GM12878 (cell line): ENCODE measurements around the gene PTEN. TPM values are rescaled to one million over a fixed set of nuclear protein-coding genes. Genes with fewer than 3 reads are reported as not detected.

ENCODE experiments used
- BACH1 ChIP-seq: fragments of 450-650 bp; IDR thresholded peaks from 2 replicates; pipeline ENCODE4 v1.6.1; 2017; ENCODE audit warnings: mild to moderate bottlenecking, borderline replicate concordance
- BCL3 ChIP-seq: IDR thresholded peaks from 2 replicates; pipeline ENCODE4 v1.6.1; 2011; ENCODE audit warnings: borderline replicate concordance, low read depth, mild to moderate bottlenecking, moderate library complexity, low read length; ENCODE audit not compliant: insufficient read depth, poor library complexity, severe bottlenecking
- E2F4 ChIP-seq: IDR thresholded peaks from 2 replicates; pipeline ENCODE4 v1.6.1; 2012; ENCODE audit warnings: low read depth, low read length, improper control_type of control experiment
- E4F1 ChIP-seq: fragments of 450-650 bp; IDR thresholded peaks from 2 replicates; pipeline ENCODE4 v1.6.1; 2018; ENCODE audit warnings: borderline replicate concordance, mild to moderate bottlenecking; ENCODE audit not compliant: partially characterized antibody
- HCFC1 ChIP-seq: fragments of 150-350 bp; IDR thresholded peaks from 2 replicates; pipeline ENCODE4 v1.6.1; 2014; ENCODE audit warnings: low read length
- IKZF2 ChIP-seq, 2 experiments: fragments of 450-650 bp; IDR thresholded peaks; 2 replicates each; pipeline ENCODE4 v1.6.1; 2017; ENCODE audit warnings: mild to moderate bottlenecking in 2 of 2, moderate library complexity in 2 of 2
- JUNB ChIP-seq: IDR thresholded peaks from 2 replicates; pipeline ENCODE4 v1.6.1; 2016; ENCODE audit warnings: antibody characterized with exemption, mild to moderate bottlenecking
- MEF2A ChIP-seq: IDR thresholded peaks from 2 replicates; pipeline ENCODE4 v1.6.1; 2011; ENCODE audit warnings: low read depth, mild to moderate bottlenecking, low read length, moderate library complexity; ENCODE audit not compliant: insufficient read depth
- MTA2 ChIP-seq: fragments of 450-650 bp; IDR thresholded peaks from 2 replicates; pipeline ENCODE4 v1.6.1; 2016; ENCODE audit warnings: low read depth, mild to moderate bottlenecking, moderate library complexity
- SMC3 ChIP-seq: IDR thresholded peaks from 2 replicates; pipeline ENCODE4 v1.6.1; 2011; ENCODE audit warnings: low read length, improper control_type of control experiment, borderline replicate concordance
- SRF ChIP-seq, 2 experiments: IDR thresholded peaks; 2 replicates each; pipeline ENCODE4 v1.6.1; 2011; ENCODE audit warnings: low read depth in 2 of 2, low read length in 2 of 2, mild to moderate bottlenecking in 1 of 2, moderate library complexity in 1 of 2
- STAT3 ChIP-seq: IDR thresholded peaks from 2 replicates; pipeline ENCODE4 v1.6.1; 2011; ENCODE audit warnings: low read depth, low read length, improper control_type of control experiment
- TARDBP ChIP-seq: IDR thresholded peaks from 2 replicates; pipeline ENCODE4 v1.6.1; 2016; ENCODE audit warnings: borderline replicate concordance
- TCF12 ChIP-seq: IDR thresholded peaks from 2 replicates; pipeline ENCODE4 v1.6.1; 2011; ENCODE audit warnings: low read depth, mild to moderate bottlenecking, low read length
- TCF7 ChIP-seq: IDR thresholded peaks from 2 replicates; pipeline ENCODE4 v1.6.1; 2014; ENCODE audit warnings: antibody characterized with exemption, borderline replicate concordance
- USF2 ChIP-seq: IDR thresholded peaks from 2 replicates; pipeline ENCODE4 v1.6.1; 2011; ENCODE audit warnings: low read depth, low read length, improper control_type of control experiment, borderline replicate concordance
- ZBTB4 ChIP-seq: fragments of 450-650 bp; formaldehyde crosslinking; IDR thresholded peaks from 2 replicates; pipeline ENCODE4 v1.4.0; 2022; ENCODE audit warnings: mild to moderate bottlenecking, moderate library complexity
- polyA plus RNA-seq, 11 experiments: library from polyadenylated mRNA; depleted of rRNA in 4 of 11; unstranded in 6 of 11; stranded (reverse) in 5 of 11; fragments of >200 nt; fragmentation: Nextera tagmentation in 4 of 11; fragmentation: Illumina TruSeq in 1 of 11; extraction: Ambion mirVana in 4 of 11; extraction: Trizol in 1 of 11; gene quantifications; 1 replicate in 1 of 11; 2 replicates in 10 of 11; pipeline versions ENCODE4 v1.2.1 to v1.2.3, GENCODE V29; 2011 to 2016; ENCODE audit warnings: inconsistent platforms in 2 of 11, missing spikeins in 2 of 11, low read depth in 1 of 11
- total RNA-seq, 4 experiments: library from RNA; depleted of rRNA in 3 of 4; stranded (reverse); fragments of >200 nt in 3 of 4; fragmentation: Illumina TruSeq in 1 of 4; extraction: Trizol in 1 of 4; gene quantifications; 2 replicates each; pipeline versions ENCODE4 v1.2.1 to v1.2.3, GENCODE V29; 2013 to 2021

Gene PTEN
- total and polyA plus RNA-seq, 10 of the 15 experiments (the other 5 are each of a cell fraction or from before 2014, with no cell fraction given): 26.1 to 175 (median 58.1) TPM

GRCh38 chr10:87930934-87931835 is 67.8 kb downstream of the PTEN start (continued):
- peak; percentile 71 for TF ChIP-seq JUNB
- no peak for TF ChIP-seq USF2
- no peak for TF ChIP-seq MEF2A
- 0 out of 2 replicates have a peak, but pooled peaks have one; percentile 15 for TF ChIP-seq TCF12
- TF ChIP-seq E2F4: no peak
- no peak for TF ChIP-seq HCFC1
- no peak for TF ChIP-seq TARDBP
- 0 out of 2 replicates have a peak, but pooled peaks have one; percentile 6 for TF ChIP-seq MTA2
- TF ChIP-seq BCL3: peak; percentile 67
- TF ChIP-seq ZBTB4: no peak
- no peak for TF ChIP-seq TCF7
- TF ChIP-seq E4F1: no peak
- no peak for TF ChIP-seq BACH1
- no peak for TF ChIP-seq SRF (IDR thresholded peaks at IDR 0.05; ENCODE audit: low read depth in 2 of 2, low read length in 2 of 2)
- no peak for TF ChIP-seq SMC3
- TF ChIP-seq STAT3: no peak
- TF ChIP-seq IKZF2 (IDR thresholded peaks at IDR 0.05): peak in 1 of 2 experiments; percentile 35; a peak in 1 of 4 replicates
